HUES6 (cell line): ENCODE measurements around the gene ADAM15.

Experiments
- H3K27ac ChIP-seq: 2 replicates; pipeline ENCODE4 v1.7.0; 2013; ENCODE audit warnings: low read depth, mild to moderate bottlenecking, low read length, inconsistent platforms
- H3K27me3 ChIP-seq: 2 replicates; pipeline ENCODE4 v1.6.1; 2013; ENCODE audit warnings: low read length; ENCODE audit not compliant: control insufficient read depth, insufficient read depth
- H3K36me3 ChIP-seq: 2 replicates; pipeline ENCODE4 v1.6.1; 2013; ENCODE audit warnings: low read length; ENCODE audit not compliant: control insufficient read depth, insufficient read depth
- H3K4me1 ChIP-seq: 2 replicates; pipeline ENCODE4 v1.6.1; 2013; ENCODE audit warnings: low read length; ENCODE audit not compliant: control insufficient read depth, insufficient read depth
- H3K4me3 ChIP-seq: 2 replicates; pipeline ENCODE4 v1.5.1; 2013; ENCODE audit warnings: low read depth, low read length
- H3K9ac ChIP-seq: one replicate; pipeline ENCODE4 v1.6.1; 2013; ENCODE audit warnings: mild to moderate bottlenecking, low read length
- H3K9me3 ChIP-seq: 2 replicates; pipeline ENCODE4 v1.6.1; 2013; ENCODE audit warnings: low read depth, low read length; ENCODE audit not compliant: control insufficient read depth, insufficient read depth

ADAM15 gene

DNA sequence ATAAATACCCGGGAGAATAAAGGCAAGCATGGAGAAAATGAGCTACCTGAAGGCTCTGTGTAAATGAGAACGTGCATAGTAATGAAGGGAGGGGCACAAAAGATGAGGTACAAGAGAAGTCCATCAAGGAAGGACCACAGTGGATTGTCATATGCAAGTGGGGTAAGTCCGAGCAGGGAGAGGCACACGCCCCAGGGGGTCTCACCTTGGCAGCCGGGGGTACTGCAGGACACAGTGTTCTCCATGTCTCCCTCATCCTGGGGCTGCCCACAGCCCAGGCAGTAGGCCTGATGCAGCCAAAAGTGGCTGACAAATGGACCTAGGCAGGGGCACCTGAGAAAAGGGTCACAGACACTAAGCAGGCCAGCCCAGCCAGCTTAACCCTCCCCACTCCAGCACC, 27.5 kb upstream of the ADAM15 start:
- H3K9ac ChIP-seq, result no peak overlapping the region
- H3K36me3 ChIP-seq, result no peaks in the 10 kb centered on the region
- H3K27me3 ChIP-seq, result no peaks in the 10 kb centered on the region
- peaks cover 5% of the 10 kb centered on the region; the same call in 1 of the 2 replicates for H3K4me1 ChIP-seq
- H3K27ac ChIP-seq, result no peak overlapping the region
- no peak overlapping the region for H3K4me3 ChIP-seq
- no peaks in the 10 kb centered on the region for H3K9me3 ChIP-seq

GRCh38 chr1:155024315-155024714, 26.8 kb upstream of the ADAM15 start:
- no peak overlapping the region for H3K9ac ChIP-seq
- H3K9me3 ChIP-seq, result no peaks in the 10 kb centered on the region
- H3K4me1 ChIP-seq, result peaks cover 5% of the 10 kb centered on the region; the same call in 1 of the 2 replicates
- H3K27me3 ChIP-seq, result no peaks in the 10 kb centered on the region
- no peaks in the 10 kb centered on the region for H3K36me3 ChIP-seq
- no peak overlapping the region for H3K4me3 ChIP-seq
- no peak overlapping the region for H3K27ac ChIP-seq

DNA sequence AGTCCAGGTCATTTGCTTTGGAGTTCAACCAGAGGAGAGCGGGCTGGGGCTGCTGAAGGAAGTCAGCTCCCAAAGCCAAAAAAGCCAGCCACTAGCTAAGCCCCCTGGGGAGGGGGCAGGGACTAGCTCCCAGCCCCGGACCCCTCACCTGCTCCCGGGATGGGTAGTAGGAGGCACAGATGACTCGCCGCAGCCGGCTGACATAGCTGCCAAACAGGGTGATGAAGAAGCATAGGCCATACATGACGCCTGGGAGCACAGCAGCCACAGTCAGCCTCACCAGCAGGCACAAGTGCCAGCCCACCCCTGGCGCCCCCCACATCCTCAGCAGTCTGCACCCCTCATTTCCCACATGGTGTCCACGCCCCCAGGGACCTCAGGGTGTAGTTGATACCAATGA, 25.0 kb upstream of the ADAM15 start:
- Histone ChIP-seq H3K27ac (no peak overlapping the region), H3K4me1 (peaks cover 5% of the 10 kb centered on the region; the same call in 1 of the 2 replicates), H3K36me3 (no peaks in the 10 kb centered on the region), H3K9ac (no peak overlapping the region), H3K27me3 (no peaks in the 10 kb centered on the region), H3K9me3 (no peaks in the 10 kb centered on the region), H3K4me3 (no peak overlapping the region)

DNA sequence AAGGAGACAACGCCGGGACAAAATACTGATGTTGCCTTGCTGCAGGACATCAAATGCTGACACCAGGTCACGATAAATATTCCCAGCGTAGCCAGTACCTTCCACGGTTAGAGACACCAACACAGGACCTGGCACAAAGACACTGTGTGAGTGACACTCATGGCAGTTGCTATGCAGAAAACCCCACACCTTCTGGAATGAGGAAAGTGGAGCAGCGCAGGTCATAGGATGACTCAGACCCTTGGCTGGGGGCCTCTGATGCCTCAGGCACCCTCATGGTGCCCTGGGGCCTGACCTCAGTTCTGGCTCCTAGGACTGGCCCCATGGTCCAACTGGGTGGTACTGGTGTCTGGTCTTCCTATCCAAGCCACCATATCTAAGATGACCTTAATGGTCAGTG, 24.5 kb upstream of the ADAM15 start:
- no peaks in the 10 kb centered on the region for H3K36me3 ChIP-seq
- peaks cover 5% of the 10 kb centered on the region; the same call in 1 of the 2 replicates for H3K4me1 ChIP-seq
- no peak overlapping the region for H3K27ac ChIP-seq
- H3K4me3 ChIP-seq, result no peak overlapping the region
- no peaks in the 10 kb centered on the region for H3K9me3 ChIP-seq
- no peak overlapping the region for H3K9ac ChIP-seq
- no peaks in the 10 kb centered on the region for H3K27me3 ChIP-seq

DNA sequence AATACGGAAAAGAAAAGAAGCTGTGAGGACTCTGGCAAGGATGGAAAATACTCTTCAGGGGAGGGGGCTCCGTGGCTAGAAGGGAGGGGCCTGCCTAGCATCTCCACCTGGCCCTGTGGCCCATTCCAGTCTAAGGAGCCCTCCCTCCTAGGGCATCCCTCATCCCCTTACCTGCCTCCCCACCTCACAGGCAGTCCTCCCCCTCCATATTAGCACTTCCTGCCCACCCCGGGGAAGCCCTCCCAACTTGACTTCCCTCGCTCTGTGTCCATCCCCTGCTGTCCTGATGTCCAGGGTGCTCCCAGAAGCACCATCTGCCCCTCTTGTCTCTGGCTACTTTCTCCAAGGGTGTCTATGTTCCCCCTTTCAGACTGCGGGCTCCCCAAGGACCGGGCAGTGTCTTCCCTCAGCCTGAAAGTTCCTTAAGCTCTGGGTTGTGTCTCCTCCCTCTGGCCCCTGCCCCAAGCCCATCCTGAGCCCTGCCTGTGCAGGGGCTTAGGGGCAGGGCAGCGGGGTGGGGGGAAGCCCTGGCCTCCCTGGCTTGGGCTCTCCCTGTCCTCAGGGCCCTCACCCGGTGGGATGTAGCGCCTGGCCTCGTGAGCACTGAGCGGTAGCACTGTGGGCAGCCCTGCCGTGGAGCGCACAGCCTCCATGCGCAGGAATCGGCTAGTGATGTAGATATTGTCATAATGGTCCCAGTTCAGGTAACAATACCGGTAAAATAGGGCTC, 21.4 kb upstream of the ADAM15 start:
- Histone ChIP-seq H3K9me3 (no peaks in the 10 kb centered on the region), H3K4me3 (no peak overlapping the region), H3K27me3 (no peaks in the 10 kb centered on the region), H3K36me3 (no peaks in the 10 kb centered on the region), H3K27ac (no peak overlapping the region), H3K9ac (no peak overlapping the region), H3K4me1 (peaks cover 5% of the 10 kb centered on the region; the same call in 1 of the 2 replicates)

- H3K4me3 ChIP-seq, result no peak overlapping the region
- H3K36me3 ChIP-seq, result no peaks in the 10 kb centered on the region
- H3K27ac ChIP-seq, result no peak overlapping the region
- no peaks in the 10 kb centered on the region for H3K9me3 ChIP-seq
- peaks cover 5% of the 10 kb centered on the region; the same call in 1 of the 2 replicates for H3K4me1 ChIP-seq
- no peak overlapping the region for H3K9ac ChIP-seq
- no peaks in the 10 kb centered on the region for H3K27me3 ChIP-seq
Observed at GRCh38 chr1:155030243-155030795, 20.8 kb upstream of the ADAM15 start.

- H3K9me3 ChIP-seq, result no peaks in the 10 kb centered on the region
- no peak overlapping the region for H3K9ac ChIP-seq
- no peaks in the 10 kb centered on the region for H3K27me3 ChIP-seq
- no peak overlapping the region for H3K27ac ChIP-seq
- peaks cover 5% of the 10 kb centered on the region; the same call in 1 of the 2 replicates for H3K4me1 ChIP-seq
- no peak overlapping the region for H3K4me3 ChIP-seq
- H3K36me3 ChIP-seq, result no peaks in the 10 kb centered on the region
Observed at GRCh38 chr1:155030899-155031298, 20.2 kb upstream of the ADAM15 start.

DNA sequence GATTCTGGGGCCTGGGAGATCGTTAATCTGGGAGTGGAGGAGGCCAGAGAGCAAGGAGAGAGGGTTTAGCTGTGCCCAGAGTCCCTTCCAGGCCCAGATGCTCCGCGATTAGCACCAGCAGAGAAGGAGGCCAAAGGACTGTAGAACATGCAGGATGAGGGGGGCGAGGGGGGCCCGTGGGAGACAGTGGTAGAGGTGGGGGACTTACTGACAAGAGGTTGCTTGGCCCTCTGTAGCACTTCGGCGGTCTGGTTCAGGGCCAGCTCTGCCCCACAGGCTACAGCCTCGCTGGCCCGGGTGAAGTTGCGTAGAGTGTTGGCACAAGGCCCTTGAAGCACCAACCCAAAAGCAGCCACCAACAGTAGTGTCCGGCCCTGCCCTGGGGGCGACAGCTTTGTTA, 18.2 kb upstream of the ADAM15 start:
- H3K36me3 ChIP-seq, result no peaks in the 10 kb centered on the region
- H3K4me1 ChIP-seq, result no peaks in the 10 kb centered on the region
- H3K9ac ChIP-seq, result no peak overlapping the region
- no peak overlapping the region for H3K4me3 ChIP-seq
- no peaks in the 10 kb centered on the region for H3K27me3 ChIP-seq
- H3K9me3 ChIP-seq, result no peaks in the 10 kb centered on the region
- no peak overlapping the region for H3K27ac ChIP-seq

DNA sequence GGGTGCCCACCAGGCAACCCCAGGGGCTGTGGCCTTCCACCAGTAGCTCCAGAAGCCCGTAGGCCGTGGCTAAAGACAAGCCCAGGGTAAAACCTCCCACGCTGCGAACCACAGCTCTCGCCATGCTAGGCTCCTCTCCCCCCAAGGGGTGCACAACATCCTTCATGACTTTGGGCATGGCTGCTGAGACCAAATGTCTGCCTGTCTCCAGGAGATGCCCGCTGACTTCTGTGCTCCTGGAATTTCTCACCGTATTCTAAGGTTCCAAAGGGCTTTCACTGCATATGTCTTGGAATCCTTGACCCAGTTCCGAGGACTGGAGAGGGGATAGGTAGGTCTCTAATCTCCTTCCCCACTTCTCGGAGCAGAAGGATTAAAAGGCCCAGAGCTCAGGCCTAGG, 17.6 kb upstream of the ADAM15 start, which contains the start of the genes DCST1 and DCST2:
Gene DCST1 (plus strand): TSS at position 301 of the 400 bp plus-strand sequence. CDS start 213 bp downstream, outside the sequence.
Gene DCST2 (minus strand): TSS at position 258 of the 400 bp plus-strand sequence. CDS start 80 bp downstream, at position 178.
- Histone ChIP-seq H3K27ac (no peak within 1 kb of the TSS), H3K4me1 (peaks cover 4% of the 10 kb centered on the region; the same call in 1 of the 2 replicates), H3K4me3 (no peak within 1 kb of the TSS), H3K9me3 (no peaks in the 10 kb centered on the region), H3K36me3 (no peaks in the 10 kb centered on the region), H3K27me3 (no peaks in the 10 kb centered on the region; the same call in 1 of the 2 replicates), H3K9ac (no peak within 1 kb of the TSS)

- Histone ChIP-seq H3K4me3 (no peak overlapping the region), H3K4me1 (peaks cover 4% of the 10 kb centered on the region; the same call in 1 of the 2 replicates), H3K9me3 (no peaks in the 10 kb centered on the region), H3K9ac (no peak overlapping the region), H3K36me3 (no peaks in the 10 kb centered on the region), H3K27me3 (no peaks in the 10 kb centered on the region; the same call in 1 of the 2 replicates), H3K27ac (no peak overlapping the region)
Observed at GRCh38 chr1:155034318-155035208, 16.6 kb upstream of the ADAM15 start.
